ENCODE data around the gene SLC30A10. TPM values are rescaled to one million over a fixed set of nuclear protein-coding genes. Genes with fewer than 3 reads are reported as not detected.
"Not testable (repeated sequence)": the region's sequence is repeated elsewhere in the genome, so short reads cannot be mapped to it uniquely, and the experiment has no call there.

Gene SLC30A10
- total RNA-seq, 4 donors from 2014 or later, result not detected

DNA sequence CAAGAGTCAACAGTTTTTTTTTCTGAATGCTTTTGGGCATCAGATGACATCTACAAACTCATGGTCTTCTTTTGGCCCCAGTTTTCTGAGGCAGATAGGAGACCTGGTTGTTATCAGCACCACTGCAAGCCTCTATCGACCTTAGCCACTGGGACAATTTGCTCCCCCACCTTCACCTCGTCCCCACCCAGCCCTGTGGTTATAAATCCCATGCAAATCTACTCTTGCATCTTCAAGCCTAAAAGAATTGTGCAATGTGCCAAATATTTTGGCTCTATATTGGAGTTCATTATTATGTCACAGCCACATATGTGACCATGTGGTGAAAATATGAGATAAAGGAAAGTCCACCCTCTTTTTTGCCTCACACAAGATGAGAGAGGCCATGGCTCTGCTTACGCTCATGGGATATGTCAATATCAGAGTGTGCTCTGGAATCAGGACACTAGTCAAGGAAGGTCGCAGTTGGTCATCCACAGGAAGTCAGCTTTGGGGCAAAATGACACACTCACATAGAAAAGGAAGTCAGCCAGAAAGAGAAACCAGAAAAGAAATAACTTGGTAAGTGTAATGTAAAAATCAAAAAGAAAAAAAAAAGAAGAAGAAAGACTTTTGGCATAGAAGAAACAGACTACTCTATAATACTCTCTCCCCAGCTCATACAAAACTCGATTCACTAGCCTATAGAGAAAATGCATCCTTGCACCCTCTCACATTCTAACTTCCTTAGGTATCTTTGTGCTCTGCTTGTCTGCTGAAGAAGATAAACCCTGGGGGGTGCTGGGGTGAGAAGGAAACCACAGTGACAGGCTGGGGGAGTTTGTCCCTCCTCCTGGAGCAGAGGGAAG lies 21.2 kb downstream of the SLC30A10 start:
- Histone ChIP-seq H3K27me3 (no peaks in the 10 kb centered on the region), H3K9me3 (no peaks in the 10 kb centered on the region), H3K4me3 (no peak overlapping the region), H3K27ac (no peak overlapping the region), H3K36me3 (no peaks in the 10 kb centered on the region), H3K4me1 (no peaks in the 10 kb centered on the region)
- intact Hi-C loops (cut with DNase I), result no loop called here
- TF ChIP-seq CTCF (IDR thresholded peaks at IDR 0.05) (no peak), POLR2A (IDR thresholded peaks at IDR 0.05) (no peak)
- no peak for DNase-seq
- WGBS, 2 donors, result 47% methylated on average over 5 of the region's 5 CpGs

- H3K9me3 ChIP-seq; H3K27ac ChIP-seq; intact Hi-C loops (cut with DNase I); H3K27me3 ChIP-seq; H3K4me1 ChIP-seq; H3K4me3 ChIP-seq; H3K36me3 ChIP-seq; DNase-seq: not testable (repeated sequence)
- 88 to 89% methylated on average over 8 of the region's 8 CpGs for WGBS, 2 donors
Observed at GRCh38 chr1:219906565-219906923, 21.8 kb downstream of the SLC30A10 start.

DNA sequence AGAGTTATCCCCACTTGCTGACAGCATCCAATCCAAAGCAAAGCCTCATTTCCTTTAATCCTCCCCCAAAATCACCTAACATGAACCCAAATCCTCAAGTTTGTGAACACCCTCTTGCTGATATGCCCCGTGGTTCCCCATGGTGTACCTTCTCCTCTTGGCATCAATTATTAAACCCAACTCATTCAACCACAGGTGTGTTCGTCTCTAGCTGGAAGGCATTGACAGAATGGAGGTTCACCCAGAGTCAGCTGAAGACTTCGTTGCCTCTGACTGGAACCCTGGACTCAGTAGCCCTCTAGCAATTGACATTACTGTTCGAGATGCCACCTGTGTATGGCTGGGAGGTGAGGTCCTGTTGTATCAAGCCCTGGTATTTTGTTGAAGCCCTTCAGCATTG lies 22.8 kb downstream of the SLC30A10 start:
- no peak for DNase-seq
- no peak overlapping the region for H3K27ac ChIP-seq
- intact Hi-C loops (cut with DNase I), result no loop called here
- no peaks in the 10 kb centered on the region for H3K4me1 ChIP-seq
- no peaks in the 10 kb centered on the region for H3K9me3 ChIP-seq
- TF ChIP-seq CTCF (IDR thresholded peaks at IDR 0.05) (no peak), POLR2A (IDR thresholded peaks at IDR 0.05) (no peak)
- 61 to 62% methylated on average over 3 of the region's 4 CpGs for WGBS, 2 donors
- H3K36me3 ChIP-seq, result no peaks in the 10 kb centered on the region
- H3K27me3 ChIP-seq, result no peaks in the 10 kb centered on the region
- H3K4me3 ChIP-seq, result no peak overlapping the region

GRCh38 chr1:219904934-219905333 lies 23.4 kb downstream of the SLC30A10 start:
- Histone ChIP-seq H3K4me1 (no peaks in the 10 kb centered on the region), H3K36me3 (no peaks in the 10 kb centered on the region), H3K27ac (no peak overlapping the region), H3K4me3 (no peak overlapping the region), H3K27me3 (no peaks in the 10 kb centered on the region), H3K9me3 (no peaks in the 10 kb centered on the region)
- TF ChIP-seq CTCF (IDR thresholded peaks at IDR 0.05), result no peak
- 65 to 78% methylated on average over 2 of the region's 2 CpGs for WGBS, 2 donors
- no peak for DNase-seq
- intact Hi-C loops (cut with DNase I), result no loop called here

GRCh38 chr1:219903353-219903871 lies 24.9 kb downstream of the SLC30A10 start:
- H3K36me3 ChIP-seq, result no peaks in the 10 kb centered on the region
- no peak overlapping the region for H3K4me3 ChIP-seq
- no peak for DNase-seq
- intact Hi-C loops (cut with DNase I), result no loop called here
- no peak overlapping the region for H3K27ac ChIP-seq
- TF ChIP-seq CTCF (IDR thresholded peaks at IDR 0.05) (no peak), POLR2A (IDR thresholded peaks at IDR 0.05) (no peak)
- 67 to 79% methylated on average over 5 of the region's 5 CpGs for WGBS, 2 donors
- H3K4me1 ChIP-seq, result no peaks in the 10 kb centered on the region
- H3K9me3 ChIP-seq, result no peaks in the 10 kb centered on the region
- H3K27me3 ChIP-seq, result no peaks in the 10 kb centered on the region

Data from esophagus squamous epithelium (tissue), 5 donors.